ENCODE data around the gene SLC44A1. TPM values are rescaled to one million over a fixed set of nuclear protein-coding genes. Genes with fewer than 3 reads are reported as not detected.

Gene SLC44A1
- total RNA-seq, 2 experiments from 2014 or later, result 26.6 to 71.6 TPM

GRCh38 chr9:105373723-105374122 lies 129.3 kb downstream of the SLC44A1 start:
- Histone ChIP-seq H3K27ac (ENCODE audit: low read depth, low read length, poor library complexity, severe bottlenecking) (no peak overlapping the region), H3K9me2 (ENCODE audit: insufficient read depth, low read length) (no peaks in the 10 kb centered on the region), H2AFZ (ENCODE audit: low read length) (no peak overlapping the region), H4K20me1 (ENCODE audit: insufficient read depth, low read length) (no peaks in the 10 kb centered on the region), H3K4me1 (ENCODE audit: insufficient read depth, low read length, poor library complexity, severe bottlenecking) (no peaks in the 10 kb centered on the region), H3K4me3 (ENCODE audit: low read depth, low read length, poor library complexity, severe bottlenecking) (no peak overlapping the region), H3K9me3 (ENCODE audit: low read length) (no peaks in the 10 kb centered on the region), H3K36me3 (ENCODE audit: insufficient read depth, low read length) (peaks cover 47% of the 10 kb centered on the region), H3K4me2 (ENCODE audit: low read length) (no peak overlapping the region), H3K79me2 (ENCODE audit: insufficient read depth, low read depth, low read length) (no peaks in the 10 kb centered on the region)
- intact Hi-C loops (cut with micrococcal nuclease; ENCODE audit: unreplicated experiment), result no loop called here
- DNase-seq (ENCODE audit: low spot score), result no peak
- TF ChIP-seq EZH2phosphoT487 (IDR thresholded peaks at IDR 0.05; ENCODE audit: borderline replicate concordance, low read depth, low read length) (no peak), CTCF (conservative IDR thresholded peaks at IDR 0.05; ENCODE audit: low read length) (no peak)
- POLR2A ChIA-PET, result interaction anchor here (0.9 to 2.1 kb wide), 4 partner anchors 10 to 121 kb away, joined by 3 to 4 read pairs (median 4); no protein-coding TSS in a partner anchor
- CTCF ChIA-PET (ENCODE audit: unreplicated experiment), result interaction anchor here (0.6 kb wide), 1 partner anchor 24 kb away, joined by 3 read pairs; no protein-coding TSS in a partner anchor
- no TSS peak for BruUV-seq (replicated peaks)

DNA sequence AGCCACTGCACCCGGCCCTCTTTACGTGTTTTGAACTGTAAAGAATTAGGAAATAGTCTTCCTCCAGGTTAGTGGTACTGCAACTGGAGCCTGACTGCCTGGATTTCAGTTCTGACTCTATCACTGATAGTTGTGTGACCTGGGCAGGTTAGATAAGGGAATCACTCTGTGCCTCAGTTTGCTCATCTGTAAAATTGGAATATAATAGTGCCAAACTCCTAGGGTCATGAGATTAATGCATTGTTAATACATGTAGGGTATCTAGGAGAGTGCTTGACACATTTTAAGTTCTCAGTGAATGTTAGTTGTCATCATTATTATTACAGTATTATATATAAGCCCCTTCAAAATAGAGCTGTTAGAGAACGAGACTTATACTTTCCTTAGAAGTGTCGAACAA lies 130.9 kb downstream of the SLC44A1 start:
- POLR2A ChIA-PET, result interaction anchor here (0.6 to 2.1 kb wide), 3 partner anchors 24 to 1903 kb away, joined by 4 read pairs; no protein-coding TSS in a partner anchor
- H2AFZ ChIP-seq (ENCODE audit: low read length), result no peak overlapping the region
- H3K27ac ChIP-seq (ENCODE audit: low read depth, low read length, poor library complexity, severe bottlenecking), result no peak overlapping the region
- H3K9me3 ChIP-seq (ENCODE audit: low read length), result no peaks in the 10 kb centered on the region
- H3K79me2 ChIP-seq (ENCODE audit: insufficient read depth, low read depth, low read length), result no peaks in the 10 kb centered on the region
- H3K9me2 ChIP-seq (ENCODE audit: insufficient read depth, low read length), result no peaks in the 10 kb centered on the region
- no peaks in the 10 kb centered on the region for H4K20me1 ChIP-seq (ENCODE audit: insufficient read depth, low read length)
- DNase-seq (ENCODE audit: low spot score), result no peak
- no peaks in the 10 kb centered on the region for H3K4me1 ChIP-seq (ENCODE audit: insufficient read depth, low read length, poor library complexity, severe bottlenecking)
- peaks cover 32% of the 10 kb centered on the region for H3K36me3 ChIP-seq (ENCODE audit: insufficient read depth, low read length)
- CTCF ChIA-PET (ENCODE audit: unreplicated experiment), result no interaction called here
- no peak overlapping the region for H3K4me2 ChIP-seq (ENCODE audit: low read length)
- intact Hi-C loops (cut with micrococcal nuclease; ENCODE audit: unreplicated experiment), result no loop called here
- TF ChIP-seq EZH2phosphoT487 (IDR thresholded peaks at IDR 0.05; ENCODE audit: borderline replicate concordance, low read depth, low read length) (no peak), CTCF (conservative IDR thresholded peaks at IDR 0.05; ENCODE audit: low read length) (no peak)
- no TSS peak for BruUV-seq (replicated peaks)
- H3K4me3 ChIP-seq (ENCODE audit: low read depth, low read length, poor library complexity, severe bottlenecking), result no peak overlapping the region

GRCh38 chr9:105376893-105377292 lies 132.4 kb downstream of the SLC44A1 start:
- no peak for DNase-seq (ENCODE audit: low spot score)
- no peak overlapping the region for H3K27ac ChIP-seq (ENCODE audit: low read depth, low read length, poor library complexity, severe bottlenecking)
- H3K9me3 ChIP-seq (ENCODE audit: low read length), result no peaks in the 10 kb centered on the region
- intact Hi-C loops (cut with micrococcal nuclease; ENCODE audit: unreplicated experiment), result no loop called here
- no peaks in the 10 kb centered on the region for H3K79me2 ChIP-seq (ENCODE audit: insufficient read depth, low read depth, low read length)
- ChIA-PET POLR2A (interaction anchor here (0.6 to 1.4 kb wide), 4 partner anchors 9 to 177 kb away, joined by 3 to 5 read pairs (median 4); no protein-coding TSS in a partner anchor), CTCF (ENCODE audit: unreplicated experiment) (no interaction called here)
- no TSS peak for BruUV-seq (replicated peaks)
- H3K4me3 ChIP-seq (ENCODE audit: low read depth, low read length, poor library complexity, severe bottlenecking), result no peak overlapping the region
- H3K4me1 ChIP-seq (ENCODE audit: insufficient read depth, low read length, poor library complexity, severe bottlenecking), result no peaks in the 10 kb centered on the region
- TF ChIP-seq CTCF (conservative IDR thresholded peaks at IDR 0.05; ENCODE audit: low read length), result no peak
- no peak for TF ChIP-seq EZH2phosphoT487 (IDR thresholded peaks at IDR 0.05; ENCODE audit: borderline replicate concordance, low read depth, low read length)
- peaks cover 24% of the 10 kb centered on the region for H3K36me3 ChIP-seq (ENCODE audit: insufficient read depth, low read length)
- H3K9me2 ChIP-seq (ENCODE audit: insufficient read depth, low read length), result no peaks in the 10 kb centered on the region
- no peak overlapping the region for H3K4me2 ChIP-seq (ENCODE audit: low read length)
- no peaks in the 10 kb centered on the region for H4K20me1 ChIP-seq (ENCODE audit: insufficient read depth, low read length)
- no peak overlapping the region for H2AFZ ChIP-seq (ENCODE audit: low read length)

All from OCI-LY7 (cell line).